DLD1 (cell line): ENCODE measurements around the gene PWWP2B.
"Not testable (repeated sequence)": the region's sequence is repeated elsewhere in the genome, so short reads cannot be mapped to it uniquely, and the experiment has no call there.

Source experiments
- in situ Hi-C: cut with HindIII; loops from 2 replicates; pipeline ENCODE4 v1.10.0; 2017; ENCODE audit warnings: low sequenced_read_pairs

The PWWP2B gene

DNA sequence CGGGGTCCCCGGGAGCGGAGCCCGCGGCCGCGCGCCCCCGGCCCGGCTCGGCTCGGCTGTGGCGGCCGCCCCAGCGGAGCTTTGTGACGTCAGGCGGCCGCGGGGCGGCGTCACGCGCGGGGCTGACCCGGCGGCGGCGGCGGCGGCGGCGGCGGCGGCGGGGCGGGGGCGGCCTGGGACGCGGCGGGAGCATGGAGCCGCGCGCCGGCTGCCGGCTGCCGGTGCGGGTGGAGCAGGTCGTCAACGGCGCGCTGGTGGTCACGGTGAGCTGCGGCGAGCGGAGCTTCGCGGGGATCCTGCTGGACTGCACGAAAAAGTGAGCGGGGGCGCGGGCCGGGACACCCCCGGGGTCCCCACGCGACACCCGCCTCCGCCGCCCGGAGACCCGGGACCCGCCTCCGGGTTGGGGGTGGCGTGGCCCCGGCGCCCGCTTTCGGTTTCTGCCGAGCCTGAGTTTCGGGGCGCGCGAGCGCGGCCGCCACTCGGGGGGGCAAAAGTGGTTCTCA lies at the start of gene PWWP2B:
TSS of gene PWWP2B (plus strand) at position 165 of the 506 bp plus-strand sequence. CDS start at position 192, 27 bp downstream.
- in situ Hi-C loops, result no loop called here

GRCh38 chr10:132347211-132347930 lies 49.6 kb upstream of the PWWP2B start:
- in situ Hi-C loops, result no loop called here

DNA sequence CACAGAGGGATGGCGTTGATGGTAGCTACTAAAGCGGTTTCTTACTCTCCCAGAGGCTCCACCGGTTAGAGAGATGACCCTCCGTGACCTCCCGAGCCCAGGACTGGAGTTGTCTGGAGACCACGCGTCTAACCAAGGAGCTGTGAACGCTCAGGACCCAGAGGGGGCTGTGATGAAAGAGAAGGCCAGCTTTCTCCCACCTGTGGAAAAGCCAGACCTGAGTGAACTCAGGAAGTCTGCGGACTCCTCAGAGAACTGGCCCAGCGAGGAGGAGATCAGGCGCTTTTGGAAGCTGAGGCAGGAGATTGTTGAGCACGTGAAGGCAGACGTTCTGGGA lies 49.1 kb upstream of the PWWP2B start:
- in situ Hi-C loops, result no loop called here

DNA sequence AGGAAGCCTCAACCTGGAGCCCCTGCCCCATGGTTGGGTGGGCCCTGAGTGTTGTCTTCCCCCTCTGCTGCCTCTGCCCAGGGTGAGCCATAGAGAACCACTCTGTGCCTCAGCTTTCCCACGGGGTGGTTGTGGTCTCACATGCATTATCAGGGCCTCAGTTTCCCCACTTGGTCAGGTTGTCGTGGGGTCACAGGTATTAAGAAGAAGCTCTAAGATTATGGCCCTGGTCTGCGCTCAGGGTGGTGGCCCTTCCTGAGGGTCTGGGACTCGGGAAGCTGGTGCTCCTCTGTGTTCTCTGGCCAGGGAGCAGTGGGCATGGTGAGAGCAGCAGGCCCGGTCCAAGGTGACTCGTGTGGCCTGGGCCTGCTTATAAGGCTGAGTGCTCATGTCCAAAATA lies 47.2 kb upstream of the PWWP2B start:
- in situ Hi-C loops, result no loop called here

DNA sequence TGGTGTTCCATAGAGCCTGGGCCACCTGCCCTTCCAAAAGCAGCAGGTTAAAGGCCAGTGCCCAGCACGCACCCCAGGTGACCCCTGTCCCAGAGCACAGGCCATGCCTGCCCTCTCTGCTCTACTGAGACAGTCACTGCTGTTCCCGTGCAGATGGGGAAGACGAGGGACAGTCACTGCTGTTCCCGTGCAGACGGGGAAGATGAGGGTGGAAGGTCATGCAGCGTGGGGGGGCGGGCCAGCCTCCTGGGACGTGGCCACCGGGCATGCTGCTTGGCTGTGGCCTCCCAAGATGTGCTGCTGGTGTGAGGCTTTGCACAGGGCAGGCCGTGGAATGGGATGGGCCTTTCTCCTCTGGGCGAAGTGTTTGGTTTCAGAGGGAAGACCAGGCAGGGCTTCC lies 46.6 kb upstream of the PWWP2B start:
- in situ Hi-C loops, result no loop called here

GRCh38 chr10:132350946-132351345 lies 46.1 kb upstream of the PWWP2B start:
- in situ Hi-C loops, result no loop called here

GRCh38 chr10:132351611-132352010 lies 45.4 kb upstream of the PWWP2B start:
- in situ Hi-C loops, result no loop called here

DNA sequence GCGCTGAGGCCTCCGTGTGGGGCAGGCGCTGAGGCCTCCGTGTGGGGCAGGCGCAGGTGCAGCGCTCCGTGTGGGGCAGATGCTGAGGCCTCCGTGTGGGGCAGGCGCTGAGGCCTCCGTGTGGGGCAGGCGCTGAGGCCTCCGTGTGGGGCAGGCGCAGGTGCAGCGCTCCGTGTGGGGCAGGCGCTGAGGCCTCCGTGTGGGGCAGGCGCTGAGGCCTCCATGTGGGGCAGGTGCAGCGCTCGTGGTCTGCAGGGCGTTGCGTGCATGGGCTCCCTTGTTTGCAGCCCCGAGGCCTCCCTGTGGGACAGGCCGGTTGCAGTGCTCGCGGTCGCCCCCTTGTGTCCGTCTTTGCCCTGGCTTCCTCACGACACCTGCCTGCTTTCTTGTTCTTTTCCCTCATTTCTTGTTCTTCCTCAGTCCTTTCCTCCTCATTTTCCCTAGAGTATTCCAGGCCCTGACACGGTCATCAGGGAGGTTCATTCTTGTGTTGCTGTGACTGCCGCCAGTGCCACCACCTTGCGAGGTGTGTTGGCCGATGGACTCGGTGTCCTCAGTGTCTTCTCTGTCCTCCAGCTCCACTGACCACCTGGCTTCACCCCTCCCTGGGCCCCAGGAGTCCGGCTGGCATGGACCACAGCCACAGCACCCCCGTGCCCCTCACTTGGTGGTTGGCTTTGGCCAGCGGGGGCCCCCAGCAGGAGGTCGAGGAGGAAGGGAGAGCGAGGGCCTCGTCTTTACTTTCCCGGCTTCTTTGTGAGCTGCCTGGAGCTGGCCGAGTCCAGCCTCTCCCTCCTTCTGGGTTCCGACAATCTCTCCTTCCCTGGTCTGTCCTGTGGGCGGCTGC lies 44.3 kb upstream of the PWWP2B start:
- in situ Hi-C loops, result not testable (repeated sequence)

DNA sequence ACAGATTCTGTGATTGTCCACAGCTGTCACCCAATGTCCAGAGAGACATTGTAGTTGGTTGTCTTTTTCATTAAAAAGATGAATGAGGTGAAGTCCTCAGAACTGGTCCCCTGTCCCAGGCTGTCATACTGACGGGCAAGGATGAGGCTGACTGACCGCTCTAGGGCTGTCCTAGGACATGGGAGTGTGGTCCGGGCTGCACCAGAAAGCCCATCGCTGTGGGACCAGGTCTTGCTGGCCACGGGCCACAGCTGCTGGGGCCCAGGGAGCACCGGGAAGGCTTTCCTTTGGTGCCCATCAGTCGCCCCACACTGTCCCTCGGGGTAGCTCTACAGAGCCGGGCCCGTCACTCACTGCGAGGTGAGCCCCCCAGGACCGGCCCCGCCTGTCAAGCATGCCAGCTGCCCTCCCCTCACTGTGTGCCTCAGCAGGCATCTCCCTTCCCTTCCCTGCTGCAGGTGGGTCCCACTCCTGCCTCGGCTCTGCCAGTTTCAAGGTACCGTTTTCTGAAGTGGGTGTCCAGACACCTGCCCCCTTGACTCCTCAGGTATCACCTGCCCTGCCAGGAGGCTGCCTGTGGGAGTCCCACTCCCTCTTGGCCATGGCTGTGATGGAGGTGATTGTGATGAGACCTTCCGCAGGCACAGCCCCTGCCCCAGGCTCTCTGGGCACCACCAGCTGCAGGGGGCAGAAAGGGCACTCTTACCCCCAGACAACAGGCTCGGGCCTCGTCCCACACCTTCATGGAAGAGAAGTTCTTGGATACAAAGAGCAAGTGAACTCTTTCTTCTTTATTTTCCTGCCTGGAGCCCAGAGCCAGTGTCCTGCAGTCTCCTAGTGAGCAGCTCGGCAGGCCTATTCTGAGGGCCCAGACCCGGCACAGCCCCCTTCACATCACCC lies 43.3 kb upstream of the PWWP2B start:
- in situ Hi-C loops, result no loop called here

- in situ Hi-C loops, result no loop called here
These were observed 42.5 kb upstream of the PWWP2B start for GRCh38 chr10:132354356-132355094.

- in situ Hi-C loops, result no loop called here
These were observed 41.7 kb upstream of the PWWP2B start for GRCh38 chr10:132355297-132355696.

GRCh38 chr10:132355754-132356153 lies 41.2 kb upstream of the PWWP2B start:
- in situ Hi-C loops, result no loop called here

- in situ Hi-C loops, result no loop called here
These were observed 40.3 kb upstream of the PWWP2B start for GRCh38 chr10:132356621-132357195.

GRCh38 chr10:132357286-132358058 lies 39.5 kb upstream of the PWWP2B start:
- in situ Hi-C loops, result no loop called here

GRCh38 chr10:132359305-132360040 lies 37.5 kb upstream of the PWWP2B start:
- in situ Hi-C loops, result no loop called here

- in situ Hi-C loops, result no loop called here
These were observed 36.1 kb upstream of the PWWP2B start for GRCh38 chr10:132360766-132361447.

- in situ Hi-C loops, result no loop called here
These were observed 35.4 kb upstream of the PWWP2B start for GRCh38 chr10:132361581-132362101.

DNA sequence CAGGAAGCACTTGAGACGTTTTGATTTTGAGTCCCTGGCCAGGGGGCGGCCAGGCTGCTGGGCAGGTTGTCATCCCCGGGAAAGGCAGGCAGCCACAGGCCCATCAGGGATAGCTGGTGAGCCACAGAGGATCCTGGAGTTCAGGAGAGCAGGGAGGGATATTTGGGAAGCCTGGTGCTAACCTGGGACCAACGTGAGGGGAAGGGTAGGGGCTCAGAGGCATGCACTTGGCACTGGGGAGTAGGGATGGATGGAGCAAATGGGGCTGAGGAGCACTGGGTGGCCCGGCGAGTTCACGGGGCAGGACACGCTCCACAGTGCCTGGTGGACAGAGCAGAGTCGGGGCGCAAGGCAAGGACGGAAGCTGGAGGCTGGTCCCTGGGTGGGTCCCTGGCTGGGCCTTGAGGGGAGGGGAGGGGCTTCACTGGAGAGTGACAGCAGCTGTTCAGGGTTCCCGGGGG lies 34.8 kb upstream of the PWWP2B start:
- in situ Hi-C loops, result no loop called here
